WTC11 (cell line): ENCODE data around the gene HPSE2. TPM values are rescaled to one million over a fixed set of nuclear protein-coding genes. Genes with fewer than 3 reads are reported as not detected.

Experiments
- ATAC-seq: fragments of 200-7000 bp; cut with Tn5 transposase; 2 replicates; pipeline ENCODE4 v1.10.0; 2021; ENCODE audit warnings: mild to moderate bottlenecking, moderate library complexity
- CTCF ChIA-PET: fragments of 300-600 bp; sonication (Branson Sonifier 250); formaldehyde crosslinking; loops from one replicate; lab custom pipeline; 2021; ENCODE audit warnings: antibody characterized with exemption; lab: Charles Lee
- POLR2A ChIA-PET: fragments of 350-600 bp; sonication (Branson Sonifier 250); formaldehyde crosslinking; loops from one replicate; lab custom pipeline; 2021; ENCODE audit warnings: antibody characterized with exemption; lab: Charles Lee
- DNase-seq: peaks from one replicate; pipeline ENCODE4 v3.0.0; 2021; ENCODE audit warnings: low spot score
- H3K27ac Mint-ChIP-seq: 2 replicates; pipeline ENCODE4 v1.8.0; 2021; ENCODE audit warnings: mixed read lengths
- H3K27me3 Mint-ChIP-seq: 2 replicates; pipeline ENCODE4 v1.8.0; 2021; ENCODE audit warnings: low read depth, mild to moderate bottlenecking, moderate library complexity, mixed read lengths
- H3K36me3 Mint-ChIP-seq: 2 replicates; pipeline ENCODE4 v1.8.0; 2021; ENCODE audit warnings: mixed read lengths
- H3K4me1 Mint-ChIP-seq: 2 replicates; pipeline ENCODE4 v1.8.0; 2022; ENCODE audit warnings: mixed read lengths
- H3K4me3 Mint-ChIP-seq: 2 replicates; pipeline ENCODE4 v1.8.0; 2021; ENCODE audit warnings: mild to moderate bottlenecking, moderate library complexity, mixed read lengths
- H3K9me3 Mint-ChIP-seq: 2 replicates; pipeline ENCODE4 v1.8.0; 2021; ENCODE audit warnings: mixed read lengths
- CREM ChIP-seq: sonication (generic); formaldehyde crosslinking; IDR thresholded peaks from 2 replicates; pipeline ENCODE4 v1.8.1; 2022; ENCODE audit warnings: mild to moderate bottlenecking, missing genetic modification reagents, moderate library complexity
- CTCF ChIP-seq: fragments of 200-600 bp; IDR thresholded peaks from 2 replicates; pipeline ENCODE4 v1.8.0; 2022; ENCODE audit warnings: antibody characterized with exemption
- ELF4 ChIP-seq: sonication (generic); formaldehyde crosslinking; IDR thresholded peaks from 2 replicates; pipeline ENCODE4 v1.8.1; 2022; ENCODE audit warnings: low read depth, mild to moderate bottlenecking, moderate library complexity, missing genetic modification reagents
- NFATC4 ChIP-seq: fragments of 250-450 bp; sonication (Bioruptor Pico); IDR thresholded peaks from 2 replicates; pipeline ENCODE4 v1.9.0; 2021; ENCODE audit warnings: mild to moderate bottlenecking
- NR1H2 ChIP-seq: sonication (generic); formaldehyde crosslinking; IDR thresholded peaks from 2 replicates; pipeline ENCODE4 v1.9.0; 2021; ENCODE audit warnings: mild to moderate bottlenecking, moderate library complexity, missing genetic modification reagents
- NR3C1 ChIP-seq: sonication (generic); formaldehyde crosslinking; conservative IDR thresholded peaks from 2 replicates; pipeline ENCODE4 v1.8.1; 2023; ENCODE audit warnings: low read depth, mild to moderate bottlenecking, missing genetic modification reagents
- RORB ChIP-seq: fragments of 250-450 bp; sonication (Bioruptor Pico); IDR thresholded peaks from 2 replicates; pipeline ENCODE4 v1.9.0; 2021; ENCODE audit warnings: mild to moderate bottlenecking
- ZNF121 ChIP-seq: sonication (generic); formaldehyde crosslinking; IDR thresholded peaks from 2 replicates; pipeline ENCODE4 v1.8.0; 2023; ENCODE audit warnings: missing genetic modification reagents
- ZNF232 ChIP-seq: sonication (generic); formaldehyde crosslinking; IDR thresholded peaks from 2 replicates; pipeline ENCODE4 v1.8.0; 2022; ENCODE audit warnings: mild to moderate bottlenecking, missing genetic modification reagents
- ZNF263 ChIP-seq: sonication (generic); formaldehyde crosslinking; IDR thresholded peaks from 2 replicates; pipeline ENCODE4 v1.8.1; 2022; ENCODE audit warnings: low read depth, mild to moderate bottlenecking, moderate library complexity, missing genetic modification reagents
- ZNF416 ChIP-seq: fragments of 250-450 bp; sonication (Bioruptor Pico); IDR thresholded peaks from 2 replicates; pipeline ENCODE4 v1.9.0; 2021; ENCODE audit warnings: mild to moderate bottlenecking, inconsistent platforms
- ZNF532 ChIP-seq: fragments of 250-450 bp; sonication (Bioruptor Pico); IDR thresholded peaks from 2 replicates; pipeline ENCODE4 v1.9.0; 2021; ENCODE audit warnings: mild to moderate bottlenecking, borderline replicate concordance
- total RNA-seq: library from RNA; stranded (reverse); gene quantifications from 3 replicates; pipeline ENCODE4 v1.2.3, GENCODE V29; 2021
- TF ChIP-seq, protein P1 (sequence below): sonication (generic); formaldehyde crosslinking; IDR thresholded peaks from 2 replicates; pipeline ENCODE4 v1.8.1; 2022; ENCODE audit warnings: low read depth, missing genetic modification reagents, borderline replicate concordance
- TF ChIP-seq, protein P2 (sequence below): fragments of 250-450 bp; sonication (Bioruptor Pico); conservative IDR thresholded peaks from 2 replicates; pipeline ENCODE4 v1.9.0; 2021; ENCODE audit warnings: mild to moderate bottlenecking
- TF ChIP-seq, protein P3 (sequence below): sonication (generic); formaldehyde crosslinking; IDR thresholded peaks from 2 replicates; pipeline ENCODE4 v1.8.0; 2023; ENCODE audit warnings: missing genetic modification reagents, mild to moderate bottlenecking, borderline replicate concordance
- TF ChIP-seq, protein P4 (sequence below): fragments of 250-450 bp; sonication (Bioruptor Pico); IDR thresholded peaks from 2 replicates; pipeline ENCODE4 v1.8.0; 2021; ENCODE audit warnings: mild to moderate bottlenecking

HPSE2 gene
- total RNA-seq, 1 experiment from 2014 or later, result 0.66 TPM

DNA sequence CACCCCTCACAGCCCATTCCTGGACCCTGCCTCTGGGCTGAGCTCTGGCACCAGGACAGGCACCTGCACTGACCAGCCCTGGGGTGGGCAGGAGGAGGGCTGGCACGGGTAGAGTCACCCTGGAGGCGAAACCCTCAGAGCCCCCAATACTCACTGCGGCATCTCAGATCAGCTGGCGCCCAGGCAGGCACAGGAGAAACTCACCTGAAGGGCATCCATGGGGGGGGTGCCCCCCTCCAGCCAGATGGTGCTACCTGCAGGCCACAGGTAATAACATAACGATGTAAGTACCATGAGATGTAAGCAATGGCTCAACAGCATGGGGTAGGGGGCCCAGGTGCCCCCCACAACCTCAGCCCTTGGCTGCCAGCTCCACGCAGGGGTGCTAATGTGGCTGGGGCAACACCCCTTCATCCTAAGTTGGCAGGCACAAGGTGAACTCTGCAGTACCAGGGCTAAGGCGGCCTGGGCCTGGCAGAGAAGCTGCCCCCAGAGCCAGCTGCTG is 808.6 kb downstream of the HPSE2 start:
- no peaks in the 10 kb centered on the region for H3K27me3 Mint-ChIP-seq
- DNase-seq (no peak), ATAC-seq (no peak)
- H3K27ac Mint-ChIP-seq, result no peak overlapping the region
- CTCF ChIA-PET, result no interaction called here
- H3K9me3 Mint-ChIP-seq, result peaks cover 7% of the 10 kb centered on the region
- H3K36me3 Mint-ChIP-seq, result peaks cover 20% of the 10 kb centered on the region
- POLR2A ChIA-PET, result interaction anchor here (0.7 kb wide), 1 partner anchor 1635 kb away, joined by 4 read pairs; no protein-coding TSS in a partner anchor
- no peak overlapping the region for H3K4me3 Mint-ChIP-seq
- TF ChIP-seq, protein P1, sequence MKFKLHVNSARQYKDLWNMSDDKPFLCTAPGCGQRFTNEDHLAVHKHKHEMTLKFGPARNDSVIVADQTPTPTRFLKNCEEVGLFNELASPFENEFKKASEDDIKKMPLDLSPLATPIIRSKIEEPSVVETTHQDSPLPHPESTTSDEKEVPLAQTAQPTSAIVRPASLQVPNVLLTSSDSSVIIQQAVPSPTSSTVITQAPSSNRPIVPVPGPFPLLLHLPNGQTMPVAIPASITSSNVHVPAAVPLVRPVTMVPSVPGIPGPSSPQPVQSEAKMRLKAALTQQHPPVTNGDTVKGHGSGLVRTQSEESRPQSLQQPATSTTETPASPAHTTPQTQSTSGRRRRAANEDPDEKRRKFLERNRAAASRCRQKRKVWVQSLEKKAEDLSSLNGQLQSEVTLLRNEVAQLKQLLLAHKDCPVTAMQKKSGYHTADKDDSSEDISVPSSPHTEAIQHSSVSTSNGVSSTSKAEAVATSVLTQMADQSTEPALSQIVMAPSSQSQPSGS (CRISPR knock-in tag), result no peak
- TF ChIP-seq, protein P2, sequence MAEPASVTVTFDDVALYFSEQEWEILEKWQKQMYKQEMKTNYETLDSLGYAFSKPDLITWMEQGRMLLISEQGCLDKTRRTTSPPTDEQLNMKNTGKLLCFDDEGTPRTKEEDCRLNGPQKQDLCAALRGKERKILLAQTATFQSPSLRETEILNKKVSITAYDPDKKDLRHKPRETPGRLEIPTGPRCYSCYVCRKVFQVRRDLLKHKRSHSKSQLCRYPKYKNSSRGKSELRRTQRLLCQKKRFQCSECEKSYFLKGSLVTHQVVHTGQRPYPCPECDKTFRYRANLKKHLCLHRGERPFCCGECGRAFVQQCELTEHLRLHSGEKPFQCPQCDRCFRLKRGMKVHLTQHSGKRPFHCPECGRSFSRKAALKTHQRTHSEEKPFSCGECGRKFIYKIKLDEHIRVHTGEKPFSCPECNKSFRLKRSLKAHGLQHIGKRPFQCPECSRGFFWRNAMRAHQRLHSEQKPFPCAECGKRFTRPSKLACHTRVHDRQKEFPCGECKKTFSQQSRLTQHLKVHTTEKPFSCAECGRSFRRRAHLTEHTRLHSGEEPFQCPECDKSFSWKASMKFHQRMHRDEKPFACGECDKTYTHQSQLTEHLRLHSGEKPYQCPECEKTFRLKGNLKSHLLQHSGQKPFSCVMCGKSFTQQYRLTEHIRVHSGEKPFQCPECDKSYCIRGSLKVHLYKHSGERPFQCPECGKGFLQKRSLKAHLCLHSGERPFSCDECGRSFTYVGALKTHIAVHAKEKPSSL (CRISPR knock-in tag), result no peak
- no peak for TF ChIP-seq ZNF263 (CRISPR knock-in tag)
- TF ChIP-seq, protein P3, sequence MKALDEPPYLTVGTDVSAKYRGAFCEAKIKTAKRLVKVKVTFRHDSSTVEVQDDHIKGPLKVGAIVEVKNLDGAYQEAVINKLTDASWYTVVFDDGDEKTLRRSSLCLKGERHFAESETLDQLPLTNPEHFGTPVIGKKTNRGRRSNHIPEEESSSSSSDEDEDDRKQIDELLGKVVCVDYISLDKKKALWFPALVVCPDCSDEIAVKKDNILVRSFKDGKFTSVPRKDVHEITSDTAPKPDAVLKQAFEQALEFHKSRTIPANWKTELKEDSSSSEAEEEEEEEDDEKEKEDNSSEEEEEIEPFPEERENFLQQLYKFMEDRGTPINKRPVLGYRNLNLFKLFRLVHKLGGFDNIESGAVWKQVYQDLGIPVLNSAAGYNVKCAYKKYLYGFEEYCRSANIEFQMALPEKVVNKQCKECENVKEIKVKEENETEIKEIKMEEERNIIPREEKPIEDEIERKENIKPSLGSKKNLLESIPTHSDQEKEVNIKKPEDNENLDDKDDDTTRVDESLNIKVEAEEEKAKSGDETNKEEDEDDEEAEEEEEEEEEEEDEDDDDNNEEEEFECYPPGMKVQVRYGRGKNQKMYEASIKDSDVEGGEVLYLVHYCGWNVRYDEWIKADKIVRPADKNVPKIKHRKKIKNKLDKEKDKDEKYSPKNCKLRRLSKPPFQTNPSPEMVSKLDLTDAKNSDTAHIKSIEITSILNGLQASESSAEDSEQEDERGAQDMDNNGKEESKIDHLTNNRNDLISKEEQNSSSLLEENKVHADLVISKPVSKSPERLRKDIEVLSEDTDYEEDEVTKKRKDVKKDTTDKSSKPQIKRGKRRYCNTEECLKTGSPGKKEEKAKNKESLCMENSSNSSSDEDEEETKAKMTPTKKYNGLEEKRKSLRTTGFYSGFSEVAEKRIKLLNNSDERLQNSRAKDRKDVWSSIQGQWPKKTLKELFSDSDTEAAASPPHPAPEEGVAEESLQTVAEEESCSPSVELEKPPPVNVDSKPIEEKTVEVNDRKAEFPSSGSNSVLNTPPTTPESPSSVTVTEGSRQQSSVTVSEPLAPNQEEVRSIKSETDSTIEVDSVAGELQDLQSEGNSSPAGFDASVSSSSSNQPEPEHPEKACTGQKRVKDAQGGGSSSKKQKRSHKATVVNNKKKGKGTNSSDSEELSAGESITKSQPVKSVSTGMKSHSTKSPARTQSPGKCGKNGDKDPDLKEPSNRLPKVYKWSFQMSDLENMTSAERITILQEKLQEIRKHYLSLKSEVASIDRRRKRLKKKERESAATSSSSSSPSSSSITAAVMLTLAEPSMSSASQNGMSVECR (CRISPR knock-in tag), result no peak
- no peak for TF ChIP-seq ELF4
- TF ChIP-seq RORB (CRISPR knock-in tag), result no peak
- no peak for TF ChIP-seq ZNF121
- TF ChIP-seq ZNF416, result no peak
- TF ChIP-seq NR3C1 (CRISPR knock-in tag), result no peak
- no peak for TF ChIP-seq NFATC4 (CRISPR knock-in tag)
- no peak for TF ChIP-seq ZNF532 (CRISPR knock-in tag)
- TF ChIP-seq, protein P4, sequence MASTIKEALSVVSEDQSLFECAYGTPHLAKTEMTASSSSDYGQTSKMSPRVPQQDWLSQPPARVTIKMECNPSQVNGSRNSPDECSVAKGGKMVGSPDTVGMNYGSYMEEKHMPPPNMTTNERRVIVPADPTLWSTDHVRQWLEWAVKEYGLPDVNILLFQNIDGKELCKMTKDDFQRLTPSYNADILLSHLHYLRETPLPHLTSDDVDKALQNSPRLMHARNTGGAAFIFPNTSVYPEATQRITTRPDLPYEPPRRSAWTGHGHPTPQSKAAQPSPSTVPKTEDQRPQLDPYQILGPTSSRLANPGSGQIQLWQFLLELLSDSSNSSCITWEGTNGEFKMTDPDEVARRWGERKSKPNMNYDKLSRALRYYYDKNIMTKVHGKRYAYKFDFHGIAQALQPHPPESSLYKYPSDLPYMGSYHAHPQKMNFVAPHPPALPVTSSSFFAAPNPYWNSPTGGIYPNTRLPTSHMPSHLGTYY (CRISPR knock-in tag), result no peak
- no peak for TF ChIP-seq CREM (CRISPR knock-in tag)
- no peak for TF ChIP-seq NR1H2 (CRISPR knock-in tag)
- no peak for TF ChIP-seq CTCF
- no peak for TF ChIP-seq ZNF232 (CRISPR knock-in tag)
- no peaks in the 10 kb centered on the region for H3K4me1 Mint-ChIP-seq
